Testis (tissue), 2 donors: ENCODE data around the gene ITLN2.

Source experiments
- POLR2A ChIP-seq: fragments of 450-650 bp; IDR thresholded peaks from one replicate; pipeline ENCODE4 v1.6.1; 2017; ENCODE audit warnings: antibody characterized with exemption, mild to moderate bottlenecking, moderate library complexity
- TF ChIP-seq, protein P1 (sequence below), 3 experiments: fragments of 450-650 bp in 2 of 3; fragments of 200-600 bp in 1 of 3; sonication (generic) in 1 of 3; IDR thresholded peaks; one replicate each; pipeline ENCODE4 v1.5.1; 2016 to 2019; ENCODE audit warnings: antibody characterized with exemption in 3 of 3, mild to moderate bottlenecking in 2 of 3, moderate library complexity in 1 of 3

DNA sequence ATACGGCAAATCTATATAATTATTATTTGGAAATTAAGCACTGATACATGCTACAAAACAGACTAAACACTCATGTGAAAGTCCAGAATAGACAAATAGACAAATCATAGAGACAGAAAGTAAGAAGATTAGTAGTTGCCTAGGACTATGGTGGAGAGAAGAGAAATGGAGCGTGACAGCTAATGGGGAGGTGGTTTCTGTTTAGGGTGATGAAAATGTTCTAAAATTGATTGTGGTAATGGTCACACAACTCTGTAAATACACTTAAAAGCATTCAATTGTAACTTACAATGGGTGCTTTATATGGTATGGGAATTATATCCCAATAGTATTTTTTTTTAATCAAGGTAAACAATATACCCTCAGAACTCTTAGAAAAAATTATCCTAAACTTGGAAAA, 20.4 kb upstream of the ITLN2 start:
- TF ChIP-seq, protein P1, sequence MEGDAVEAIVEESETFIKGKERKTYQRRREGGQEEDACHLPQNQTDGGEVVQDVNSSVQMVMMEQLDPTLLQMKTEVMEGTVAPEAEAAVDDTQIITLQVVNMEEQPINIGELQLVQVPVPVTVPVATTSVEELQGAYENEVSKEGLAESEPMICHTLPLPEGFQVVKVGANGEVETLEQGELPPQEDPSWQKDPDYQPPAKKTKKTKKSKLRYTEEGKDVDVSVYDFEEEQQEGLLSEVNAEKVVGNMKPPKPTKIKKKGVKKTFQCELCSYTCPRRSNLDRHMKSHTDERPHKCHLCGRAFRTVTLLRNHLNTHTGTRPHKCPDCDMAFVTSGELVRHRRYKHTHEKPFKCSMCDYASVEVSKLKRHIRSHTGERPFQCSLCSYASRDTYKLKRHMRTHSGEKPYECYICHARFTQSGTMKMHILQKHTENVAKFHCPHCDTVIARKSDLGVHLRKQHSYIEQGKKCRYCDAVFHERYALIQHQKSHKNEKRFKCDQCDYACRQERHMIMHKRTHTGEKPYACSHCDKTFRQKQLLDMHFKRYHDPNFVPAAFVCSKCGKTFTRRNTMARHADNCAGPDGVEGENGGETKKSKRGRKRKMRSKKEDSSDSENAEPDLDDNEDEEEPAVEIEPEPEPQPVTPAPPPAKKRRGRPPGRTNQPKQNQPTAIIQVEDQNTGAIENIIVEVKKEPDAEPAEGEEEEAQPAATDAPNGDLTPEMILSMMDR (IDR thresholded peaks at IDR 0.05), result no peak
- TF ChIP-seq POLR2A, result no peak
